Measurements from ENCODE around the gene OGFOD2.

Gene OGFOD2

DNA sequence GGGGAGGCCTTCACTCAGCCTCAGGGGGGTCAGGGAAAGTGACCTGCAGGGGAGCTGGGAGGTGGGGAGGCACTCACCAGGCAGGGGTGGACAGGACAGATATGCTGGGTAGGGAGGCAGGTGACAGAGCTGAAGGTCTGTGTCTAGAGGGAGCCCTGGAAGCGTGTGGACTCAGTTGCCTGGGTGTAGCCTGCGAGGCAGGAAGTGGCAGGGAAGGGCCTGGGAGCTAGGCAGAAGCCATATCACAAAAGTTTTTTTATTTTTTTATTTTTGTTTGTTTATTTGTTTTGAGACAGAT, 44.7 kb downstream of the OGFOD2 start:
- peaks cover 3% of the 10 kb centered on the region for H3K27me3 ChIP-seq (replicated peaks; ENCODE audit: control insufficient read depth, insufficient read depth, low read length)
- DNase-seq (ENCODE audit: extremely low read depth, insufficient read length) = no peak
- TF ChIP-seq, protein P1, sequence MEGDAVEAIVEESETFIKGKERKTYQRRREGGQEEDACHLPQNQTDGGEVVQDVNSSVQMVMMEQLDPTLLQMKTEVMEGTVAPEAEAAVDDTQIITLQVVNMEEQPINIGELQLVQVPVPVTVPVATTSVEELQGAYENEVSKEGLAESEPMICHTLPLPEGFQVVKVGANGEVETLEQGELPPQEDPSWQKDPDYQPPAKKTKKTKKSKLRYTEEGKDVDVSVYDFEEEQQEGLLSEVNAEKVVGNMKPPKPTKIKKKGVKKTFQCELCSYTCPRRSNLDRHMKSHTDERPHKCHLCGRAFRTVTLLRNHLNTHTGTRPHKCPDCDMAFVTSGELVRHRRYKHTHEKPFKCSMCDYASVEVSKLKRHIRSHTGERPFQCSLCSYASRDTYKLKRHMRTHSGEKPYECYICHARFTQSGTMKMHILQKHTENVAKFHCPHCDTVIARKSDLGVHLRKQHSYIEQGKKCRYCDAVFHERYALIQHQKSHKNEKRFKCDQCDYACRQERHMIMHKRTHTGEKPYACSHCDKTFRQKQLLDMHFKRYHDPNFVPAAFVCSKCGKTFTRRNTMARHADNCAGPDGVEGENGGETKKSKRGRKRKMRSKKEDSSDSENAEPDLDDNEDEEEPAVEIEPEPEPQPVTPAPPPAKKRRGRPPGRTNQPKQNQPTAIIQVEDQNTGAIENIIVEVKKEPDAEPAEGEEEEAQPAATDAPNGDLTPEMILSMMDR (IDR thresholded peaks at IDR 0.05; ENCODE audit: insufficient read depth, low read length, poor library complexity, severe bottlenecking) = no peak

DNA sequence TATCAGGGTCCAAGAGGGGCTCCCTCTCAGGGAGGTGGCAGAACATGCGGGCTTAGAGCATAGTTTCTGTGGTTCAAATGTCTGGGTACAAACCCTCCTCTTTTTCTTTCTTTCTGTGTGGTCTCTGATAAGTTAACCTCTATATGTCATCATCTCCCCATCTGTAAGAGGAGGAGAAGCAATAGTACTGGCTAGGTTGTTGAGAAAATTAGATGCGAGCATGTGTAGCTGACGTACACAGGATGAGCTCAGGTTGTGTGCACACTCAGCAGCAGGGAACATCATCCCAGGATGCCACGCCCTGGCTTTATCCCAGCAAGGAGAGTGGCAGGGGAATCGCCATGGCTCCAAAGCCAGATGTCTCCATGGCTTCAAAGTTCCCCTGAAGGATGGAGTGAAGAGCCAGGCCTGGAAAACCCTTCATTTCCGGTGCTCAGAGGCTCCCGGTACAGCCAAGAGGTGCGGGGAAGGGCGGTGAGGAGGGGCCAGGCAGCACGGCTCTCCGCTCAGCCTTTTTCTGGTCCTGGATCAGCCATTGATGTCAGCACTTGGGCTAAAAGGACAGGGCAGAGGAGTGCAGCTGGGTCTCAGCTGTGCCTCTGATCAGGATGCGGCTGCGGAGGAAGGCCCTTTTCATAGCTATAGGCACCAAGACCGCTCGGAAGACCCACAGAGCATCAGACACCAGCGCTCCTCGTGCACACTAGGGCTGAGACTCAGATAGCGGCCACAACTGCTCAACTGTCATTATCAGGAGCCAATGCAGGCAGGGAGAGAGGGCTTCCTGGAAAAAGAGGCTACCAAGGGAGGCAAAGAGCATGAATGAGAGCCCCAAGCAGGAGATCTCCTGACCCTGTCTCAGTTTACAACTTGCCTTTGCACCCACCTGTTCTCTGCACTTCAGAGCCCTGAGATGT, 46.9 kb downstream of the OGFOD2 start:
- peaks cover 3% of the 10 kb centered on the region for H3K27me3 ChIP-seq (replicated peaks; ENCODE audit: control insufficient read depth, insufficient read depth, low read length)
- H3K36me3 ChIP-seq (ENCODE audit: control insufficient read depth, insufficient read depth, low read length) = no peaks in the 10 kb centered on the region
- no peak overlapping the region for H3K4me3 ChIP-seq (replicated peaks; ENCODE audit: low read depth, low read length)
- no peak for DNase-seq (ENCODE audit: extremely low read depth, insufficient read length)
- TF ChIP-seq, protein P1 (IDR thresholded peaks at IDR 0.05; ENCODE audit: insufficient read depth, low read length, poor library complexity, severe bottlenecking) = no peak

More for the DNA sequence above, 44.7 kb downstream of the OGFOD2 start:
- Histone ChIP-seq H3K36me3 (ENCODE audit: control insufficient read depth, insufficient read depth, low read length) (no peaks in the 10 kb centered on the region), H3K4me3 (replicated peaks; ENCODE audit: low read depth, low read length) (no peak overlapping the region)

DNA sequence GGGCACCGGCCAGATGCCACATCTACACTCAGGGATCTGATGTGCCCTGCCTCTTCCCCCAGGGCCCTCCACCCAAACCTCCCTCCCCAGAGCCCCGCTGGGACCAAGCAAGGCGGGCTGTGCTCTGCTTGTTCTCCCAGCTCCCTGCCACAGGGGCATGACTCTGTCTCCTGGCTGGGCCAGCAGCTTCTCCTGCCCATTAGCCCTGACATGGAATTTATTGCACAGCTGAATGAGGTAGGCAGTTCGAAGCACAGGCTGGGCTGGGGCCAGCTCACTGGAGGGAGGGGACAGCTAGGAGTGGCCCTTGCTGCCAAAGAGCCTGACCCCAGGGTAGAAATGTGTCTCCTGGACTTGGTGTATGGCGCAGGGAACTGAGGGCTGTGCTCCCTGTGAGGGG, 47.8 kb downstream of the OGFOD2 start:
- TF ChIP-seq, protein P1 (IDR thresholded peaks at IDR 0.05; ENCODE audit: insufficient read depth, low read length, poor library complexity, severe bottlenecking) = no peak
- peaks cover 3% of the 10 kb centered on the region for H3K27me3 ChIP-seq (replicated peaks; ENCODE audit: control insufficient read depth, insufficient read depth, low read length)
- DNase-seq (ENCODE audit: extremely low read depth, insufficient read length) = no peak
- no peak overlapping the region for H3K4me3 ChIP-seq (replicated peaks; ENCODE audit: low read depth, low read length)
- no peaks in the 10 kb centered on the region for H3K36me3 ChIP-seq (ENCODE audit: control insufficient read depth, insufficient read depth, low read length)

DNA sequence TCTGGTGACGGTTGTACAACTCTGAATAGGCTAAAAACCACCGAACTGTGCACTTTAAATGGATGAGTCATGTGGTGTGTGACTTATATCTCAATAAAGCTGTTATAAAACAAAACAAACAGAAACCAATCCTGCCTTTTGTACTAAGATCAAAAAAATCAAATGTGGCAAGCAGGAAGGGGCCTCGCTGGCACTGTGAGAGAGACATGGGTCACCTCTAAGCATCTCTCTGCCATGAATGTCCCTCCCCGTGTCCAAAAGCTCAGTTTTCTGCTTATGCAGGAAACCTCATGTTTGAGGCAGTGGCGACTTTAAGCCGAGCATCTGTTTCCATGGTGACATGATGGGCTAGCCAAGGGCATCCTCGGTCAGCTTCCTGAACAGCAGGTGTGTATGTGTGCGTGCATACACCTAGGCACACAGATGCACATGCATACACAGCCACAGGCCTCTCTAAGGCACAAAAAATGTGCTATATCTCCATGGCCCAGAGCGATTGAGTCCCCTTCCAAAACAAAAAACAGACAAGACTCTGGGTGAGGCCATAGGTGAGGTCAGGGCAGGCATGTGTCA, 49.9 kb downstream of the OGFOD2 start:
- Histone ChIP-seq H3K4me3 (replicated peaks; ENCODE audit: low read depth, low read length) (no peak overlapping the region), H3K27me3 (replicated peaks; ENCODE audit: control insufficient read depth, insufficient read depth, low read length) (peaks cover 3% of the 10 kb centered on the region), H3K36me3 (ENCODE audit: control insufficient read depth, insufficient read depth, low read length) (no peaks in the 10 kb centered on the region)
- TF ChIP-seq, protein P1 (IDR thresholded peaks at IDR 0.05; ENCODE audit: insufficient read depth, low read length, poor library complexity, severe bottlenecking) = no peak
- no peak for DNase-seq (ENCODE audit: extremely low read depth, insufficient read length)

DNA sequence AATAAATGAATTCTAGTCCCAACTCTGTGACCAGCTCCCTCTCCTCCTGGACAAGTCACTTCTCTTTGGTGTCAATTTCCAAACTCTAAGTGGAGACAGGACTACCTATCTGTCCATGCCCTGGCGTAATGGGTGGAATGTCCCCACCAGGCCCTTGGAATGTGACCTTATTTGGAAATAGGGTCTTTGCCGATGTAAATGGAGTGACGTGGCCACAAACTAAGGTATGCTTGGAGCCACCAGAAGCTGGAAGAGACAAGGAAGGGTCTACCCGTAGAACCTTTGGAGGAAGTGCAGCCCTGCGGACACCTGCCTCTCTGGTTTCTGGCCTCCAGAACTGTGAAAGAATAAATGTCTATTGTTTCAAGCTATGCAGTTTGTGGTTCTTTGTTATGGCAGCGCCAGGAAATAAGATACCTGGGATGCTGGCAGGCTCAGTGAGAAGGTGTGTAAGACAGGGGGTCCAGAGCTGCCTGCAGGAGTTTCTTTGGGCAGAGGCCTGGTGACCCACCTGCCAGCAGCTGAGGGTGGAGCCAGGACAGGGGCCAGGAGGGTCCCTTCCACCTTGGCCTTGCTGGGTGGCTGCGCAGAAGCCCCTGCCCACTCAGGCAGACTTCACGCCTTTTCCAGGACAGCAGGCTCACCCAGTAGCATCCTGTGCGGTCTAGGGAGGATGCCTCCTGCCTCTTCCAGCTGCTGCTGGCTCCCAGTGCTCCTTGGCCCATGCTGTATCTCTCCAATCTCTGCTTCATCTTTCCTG, 51.2 kb downstream of the OGFOD2 start:
- Histone ChIP-seq H3K36me3 (ENCODE audit: control insufficient read depth, insufficient read depth, low read length) (no peaks in the 10 kb centered on the region), H3K27me3 (replicated peaks; ENCODE audit: control insufficient read depth, insufficient read depth, low read length) (peaks cover 3% of the 10 kb centered on the region), H3K4me3 (replicated peaks; ENCODE audit: low read depth, low read length) (no peak overlapping the region)
- DNase-seq (ENCODE audit: extremely low read depth, insufficient read length) = no peak
- TF ChIP-seq, protein P1 (IDR thresholded peaks at IDR 0.05; ENCODE audit: insufficient read depth, low read length, poor library complexity, severe bottlenecking) = no peak

Measured in GM06990 (cell line).